GM21723 (cell line): ENCODE data around the gene PLA2G4A.
A peak's percentile ranks its signal among the peaks of the same experiment; 100 is the strongest.

Experiments
- ATAC-seq: cut with Tn5 transposase; IDR thresholded peaks from one replicate; pipeline ENCODE4 v1.9.1; 2021; ENCODE audit warnings: mild to moderate bottlenecking, moderate library complexity; ENCODE audit not compliant: unreplicated experiment

Gene PLA2G4A

GRCh38 chr1:186829686-186830587 is 1.2 kb downstream of the PLA2G4A start:
- ATAC-seq, result peak; percentile 28

- no peak for ATAC-seq
These were observed 2.4 kb downstream of the PLA2G4A start for GRCh38 chr1:186831168-186831567.

DNA sequence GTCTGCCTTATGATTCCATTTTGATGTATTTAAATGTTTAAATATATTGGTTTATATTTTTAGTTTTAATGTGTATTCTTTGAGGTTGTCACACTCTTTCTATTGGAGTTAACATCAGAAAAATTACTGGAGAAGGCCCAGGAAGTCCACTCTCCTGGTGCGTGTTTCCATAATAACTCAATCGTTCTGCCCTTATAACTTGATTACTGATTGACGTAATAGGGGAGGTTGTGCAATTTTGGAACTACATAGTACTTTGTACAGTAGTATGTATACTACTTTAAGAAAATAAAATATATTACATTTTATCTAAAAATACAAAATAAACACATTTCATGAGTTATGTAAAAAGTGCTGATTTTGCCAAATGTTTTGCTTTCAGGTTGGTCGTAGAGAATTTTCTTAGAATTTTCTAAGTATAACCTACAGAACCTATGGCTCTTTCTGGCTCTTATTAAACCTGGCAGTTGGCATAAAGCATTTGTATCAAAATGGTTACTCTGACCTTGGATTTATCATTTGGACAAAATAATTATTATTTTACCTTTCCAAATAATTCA is 5.7 kb downstream of the PLA2G4A start:
- ATAC-seq, result no peak

DNA sequence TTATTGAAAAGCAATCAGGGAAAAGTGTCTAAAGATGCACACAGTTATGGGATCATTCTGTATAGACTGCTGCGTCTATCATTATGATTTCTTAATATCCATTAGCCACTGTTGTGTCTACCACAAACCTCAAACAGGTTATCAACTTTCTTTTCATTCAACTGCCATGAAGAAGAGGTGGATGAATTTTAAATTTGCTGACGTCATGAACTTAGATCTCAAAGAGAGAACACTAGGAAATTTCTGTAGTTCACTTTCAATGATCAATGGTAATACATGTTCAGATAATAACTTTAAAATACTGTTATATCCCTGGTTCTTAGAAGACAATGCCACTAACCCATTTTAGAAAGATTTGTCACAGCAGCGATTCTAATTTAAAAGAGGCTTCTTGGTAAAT is 6.7 kb downstream of the PLA2G4A start:
- no peak for ATAC-seq

GRCh38 chr1:186837806-186838205 is 9.1 kb downstream of the PLA2G4A start:
- ATAC-seq, result no peak

- ATAC-seq, result no peak
These were observed 9.8 kb downstream of the PLA2G4A start for GRCh38 chr1:186838380-186839040.

- ATAC-seq, result peak; percentile 62
These were observed 10.3 kb downstream of the PLA2G4A start for GRCh38 chr1:186839041-186839400.

- no peak for ATAC-seq
These were observed 12.8 kb downstream of the PLA2G4A start for GRCh38 chr1:186841599-186841998.

DNA sequence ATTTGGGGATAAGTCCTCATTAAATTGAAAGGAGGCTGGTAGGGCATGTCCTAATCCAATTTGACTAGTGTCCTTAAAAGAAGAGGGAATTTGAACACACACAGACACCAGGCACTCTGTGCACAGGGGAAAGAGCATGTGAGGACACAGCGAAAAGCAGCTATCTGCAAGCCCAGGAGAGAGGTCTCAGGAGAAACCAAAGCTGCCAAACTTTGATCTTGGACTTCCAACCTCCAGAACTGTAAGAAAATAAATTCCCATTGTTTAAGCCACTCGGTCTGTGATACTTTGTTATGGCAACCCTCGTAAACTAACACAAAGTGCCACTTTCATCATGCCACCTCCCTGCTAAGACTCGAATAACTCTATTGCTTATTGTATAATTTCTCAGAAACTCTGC is 13.8 kb downstream of the PLA2G4A start:
- ATAC-seq, result no peak

DNA sequence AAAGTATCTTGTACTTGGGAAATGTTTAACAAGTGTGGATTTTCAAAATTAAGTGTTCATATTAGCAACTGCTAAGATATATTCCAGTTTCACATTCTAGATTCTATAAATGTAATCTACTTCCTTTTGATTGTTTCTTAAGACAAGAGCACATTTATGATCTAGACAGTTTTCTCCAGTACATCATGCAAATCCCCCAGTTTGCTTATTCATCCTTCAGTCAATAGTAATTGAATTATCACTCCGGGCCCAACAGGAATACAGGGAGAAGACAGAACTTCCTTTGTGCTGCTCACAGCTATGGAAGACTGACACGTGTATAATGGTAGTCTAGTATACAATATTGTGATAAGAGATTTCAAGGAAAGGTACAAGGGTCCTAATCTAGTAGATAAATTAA is 14.5 kb downstream of the PLA2G4A start:
- no peak for ATAC-seq

GRCh38 chr1:186843931-186844330 is 15.2 kb downstream of the PLA2G4A start:
- ATAC-seq, result no peak

GRCh38 chr1:186845576-186846210 is 16.9 kb downstream of the PLA2G4A start:
- ATAC-seq, result no peak

DNA sequence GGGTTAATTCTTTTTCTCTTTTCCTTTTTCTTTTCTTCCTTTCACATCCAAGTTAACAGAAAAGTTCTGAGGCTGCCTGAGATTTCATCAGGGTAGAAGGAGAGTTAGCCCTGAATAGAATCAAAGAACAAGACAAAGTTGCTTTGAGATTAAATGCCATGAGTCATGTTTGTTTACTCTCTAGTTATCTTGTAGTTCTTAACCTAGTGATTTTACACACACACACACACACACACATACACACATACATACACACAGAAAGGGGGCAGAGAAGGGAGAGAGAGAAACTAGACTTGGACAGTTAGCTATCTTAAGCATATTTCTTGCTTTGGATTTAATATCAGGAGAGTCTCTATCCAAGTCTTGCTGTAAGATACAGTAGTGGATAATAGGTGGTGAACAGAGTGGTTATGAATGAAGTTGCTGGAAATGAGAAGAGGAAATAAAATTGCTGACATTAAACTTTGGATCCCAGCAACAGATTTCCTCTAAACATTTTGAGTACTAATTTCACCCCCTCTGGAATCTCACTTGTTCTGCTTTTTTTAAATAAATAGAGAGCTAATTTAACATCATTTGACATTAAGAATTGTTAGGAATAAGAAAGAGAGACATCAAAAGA is 19.9 kb downstream of the PLA2G4A start:
- ATAC-seq, result no peak

DNA sequence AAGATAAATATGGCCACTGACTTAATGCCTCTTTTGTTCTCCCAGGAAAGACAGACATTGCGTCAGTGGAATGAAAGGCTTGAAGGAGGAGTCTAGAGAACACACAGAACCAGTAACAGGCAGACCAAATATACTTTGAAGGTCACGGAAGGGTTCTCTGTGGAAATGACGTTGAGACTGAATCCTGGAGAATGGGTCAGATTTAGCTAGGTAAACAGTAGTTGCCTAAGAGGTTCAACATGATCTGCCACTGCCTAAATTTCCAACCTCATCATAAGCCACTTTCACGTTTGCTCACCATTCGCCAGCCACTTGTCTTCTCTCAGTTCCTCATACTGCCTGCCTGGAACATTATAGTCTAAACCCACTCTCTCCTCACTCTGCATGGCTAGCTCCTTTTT is 20.5 kb downstream of the PLA2G4A start:
- ATAC-seq, result peak; percentile 96

GRCh38 chr1:186849826-186850225 is 21.1 kb downstream of the PLA2G4A start:
- ATAC-seq, result peak; percentile 59

DNA sequence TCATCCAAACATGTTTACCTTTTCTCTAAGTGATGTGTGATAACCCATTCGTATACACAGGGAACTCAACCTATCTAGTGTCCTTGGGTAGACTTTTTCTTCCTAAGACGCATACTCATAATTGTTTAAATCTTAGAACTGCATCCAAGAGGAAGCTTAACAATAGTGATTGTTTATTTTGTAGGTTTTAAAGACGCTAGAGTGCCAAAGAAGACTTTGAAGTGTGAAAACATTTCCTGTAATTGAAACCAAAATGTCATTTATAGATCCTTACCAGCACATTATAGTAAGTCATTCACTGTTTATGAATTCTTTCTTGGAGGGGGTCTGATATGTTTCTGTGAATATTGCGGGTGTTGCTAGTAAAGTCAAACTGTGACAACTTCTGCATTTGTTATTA is 25.4 kb downstream of the PLA2G4A start:
- ATAC-seq, result no peak

- peak; percentile 47 for ATAC-seq
These were observed 30.2 kb downstream of the PLA2G4A start for GRCh38 chr1:186858923-186859322.

GRCh38 chr1:186859995-186860394 is 31.2 kb downstream of the PLA2G4A start:
- ATAC-seq, result no peak

DNA sequence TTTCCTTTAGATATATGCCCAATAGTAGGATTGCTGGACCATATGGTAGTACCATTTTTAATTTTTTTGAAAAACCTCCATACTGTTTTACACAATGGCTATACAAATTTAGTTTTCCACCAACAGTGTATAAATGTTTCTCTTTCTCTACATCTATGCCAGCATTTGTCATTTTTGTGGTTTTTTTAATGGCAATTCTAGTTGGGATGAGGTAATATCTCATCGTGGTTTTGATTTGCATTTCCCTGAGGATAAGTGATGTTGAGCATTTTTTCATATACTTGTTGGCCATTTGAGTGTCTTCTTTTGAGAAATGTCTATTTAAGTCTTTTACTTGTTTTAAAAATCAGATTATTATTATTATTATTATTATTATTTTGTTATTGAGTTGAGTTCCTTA is 35.5 kb downstream of the PLA2G4A start:
- no peak for ATAC-seq

DNA sequence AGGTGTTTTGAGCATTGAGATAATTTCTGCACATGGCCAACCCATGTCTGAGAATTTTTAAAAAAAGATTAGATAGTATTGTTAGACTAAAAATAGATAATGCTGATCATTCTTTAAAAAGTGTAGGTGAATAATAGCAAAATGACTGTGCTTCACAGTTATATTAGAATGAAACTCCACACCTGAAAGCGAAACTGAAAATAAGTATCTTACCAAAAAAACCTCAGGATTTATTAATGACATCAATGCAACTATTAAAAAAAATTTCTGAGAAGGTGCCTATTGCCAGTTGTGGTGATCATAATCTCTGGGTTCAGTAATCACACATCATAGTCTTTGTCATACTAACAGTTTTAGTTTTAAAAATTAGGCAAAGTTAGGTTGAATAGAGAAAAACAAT is 36.5 kb downstream of the PLA2G4A start:
- peak; percentile 83 for ATAC-seq

DNA sequence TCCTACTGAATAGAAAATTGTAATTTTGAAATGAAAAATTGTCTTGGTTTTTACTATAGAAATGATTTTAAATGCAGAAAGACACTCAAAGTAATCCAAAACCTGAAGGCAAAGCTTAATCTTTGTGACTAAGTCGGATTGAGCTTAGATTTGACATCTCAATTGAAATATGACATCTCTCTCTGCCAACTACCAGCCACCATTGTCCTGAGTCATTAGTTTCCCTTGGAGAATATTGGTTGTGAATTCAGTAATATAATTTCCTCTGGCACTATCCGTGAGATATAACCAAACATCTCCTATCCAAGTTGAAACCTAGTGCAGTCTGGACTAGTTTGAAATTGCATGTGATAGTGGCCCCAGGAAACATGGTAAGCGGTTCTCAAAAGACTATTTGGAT is 37.1 kb downstream of the PLA2G4A start:
- ATAC-seq, result no peak
